Activated naive CD4-positive, alpha-beta T cell treated with Interleukin-2 at 50 U/mL for 16 hours (primary cell): ENCODE data around the gene NME7.
"Not testable (repeated sequence)": the region's sequence is repeated elsewhere in the genome, so short reads cannot be mapped to it uniquely, and the experiment has no call there.

Source experiments
- DNase-seq: peaks from one replicate; pipeline ENCODE4 v3.0.0-alpha.2; 2020

Gene NME7

GRCh38 chr1:169148472-169149252, 218.9 kb downstream of the NME7 start:
- DNase-seq: no peak

GRCh38 chr1:169146576-169147214, 220.9 kb downstream of the NME7 start:
- no peak for DNase-seq

- DNase-seq: no peak
Measured at GRCh38 chr1:169144941-169145626, 222.5 kb downstream of the NME7 start.

GRCh38 chr1:169143984-169144383, 223.6 kb downstream of the NME7 start:
- DNase-seq: no peak

- no peak for DNase-seq
Measured at GRCh38 chr1:169143346-169143745, 224.3 kb downstream of the NME7 start.

GRCh38 chr1:169142129-169142528, 225.5 kb downstream of the NME7 start:
- no peak for DNase-seq

- no peak for DNase-seq
Measured at GRCh38 chr1:169141356-169141755, 226.2 kb downstream of the NME7 start.

GRCh38 chr1:169138866-169139670, 228.5 kb downstream of the NME7 start:
- DNase-seq: no peak

GRCh38 chr1:169137357-169137756, 230.2 kb downstream of the NME7 start:
- no peak for DNase-seq

GRCh38 chr1:169133801-169134502, 233.6 kb downstream of the NME7 start:
- DNase-seq: no peak

- DNase-seq: no peak
Measured at GRCh38 chr1:169133228-169133576, 234.4 kb downstream of the NME7 start.

GRCh38 chr1:169132512-169133227, 234.9 kb downstream of the NME7 start:
- DNase-seq: no peak

- DNase-seq: no peak
Measured at GRCh38 chr1:169130683-169131082, 236.9 kb downstream of the NME7 start.

- DNase-seq: no peak
Measured at GRCh38 chr1:169129109-169129784, 238.3 kb downstream of the NME7 start.

GRCh38 chr1:169128562-169128961, 239.0 kb downstream of the NME7 start:
- no peak for DNase-seq

GRCh38 chr1:169127305-169127704, 240.3 kb downstream of the NME7 start:
- DNase-seq: no peak

- no peak for DNase-seq
Measured at GRCh38 chr1:169126335-169126734, 241.3 kb downstream of the NME7 start.

GRCh38 chr1:169125597-169125996, 242.0 kb downstream of the NME7 start:
- DNase-seq: not testable (repeated sequence)

GRCh38 chr1:169124459-169124858, 243.1 kb downstream of the NME7 start:
- DNase-seq: no peak

GRCh38 chr1:169122976-169123375, 244.6 kb downstream of the NME7 start:
- no peak for DNase-seq
